IPS-NIHi11 (cell line): Measurements from ENCODE around the gene MRPS12.
"Not testable (repeated sequence)": the region's sequence is repeated elsewhere in the genome, so short reads cannot be mapped to it uniquely, and the experiment has no call there.

ENCODE experiments used
- DNase-seq: peaks from one replicate; pipeline ENCODE4 v3.0.0; 2012; ENCODE audit warnings: mixed read lengths, low spot score

Gene MRPS12

GRCh38 chr19:38939957-38940356 is 9.2 kb downstream of the MRPS12 start:
- no peak for DNase-seq

- not testable (repeated sequence) for DNase-seq
Observed at GRCh38 chr19:38941466-38941865, 10.7 kb downstream of the MRPS12 start.

GRCh38 chr19:38941979-38942378 is 11.2 kb downstream of the MRPS12 start:
- no peak for DNase-seq

- DNase-seq: no peak
Observed at GRCh38 chr19:38942471-38943181, 11.9 kb downstream of the MRPS12 start.

- peak; percentile 40 for DNase-seq
Observed at GRCh38 chr19:38944981-38945506, 14.3 kb downstream of the MRPS12 start.

GRCh38 chr19:38945562-38946228 is 15.0 kb downstream of the MRPS12 start:
- DNase-seq: no peak

- DNase-seq: no peak
Observed at GRCh38 chr19:38946229-38947010, 15.7 kb downstream of the MRPS12 start.

- peak; percentile 98 for DNase-seq
Observed at GRCh38 chr19:38949580-38950367, 19.0 kb downstream of the MRPS12 start.

- DNase-seq: no peak
Observed at GRCh38 chr19:38951187-38951586, 20.4 kb downstream of the MRPS12 start.

- DNase-seq: peak; percentile 53
Observed at GRCh38 chr19:38952395-38953165, 21.8 kb downstream of the MRPS12 start.

- DNase-seq: no peak
Observed at GRCh38 chr19:38953677-38954076, 22.9 kb downstream of the MRPS12 start.

- no peak for DNase-seq
Observed at GRCh38 chr19:38956264-38956663, 25.5 kb downstream of the MRPS12 start.

- DNase-seq: no peak
Observed at GRCh38 chr19:38958301-38958700, 27.6 kb downstream of the MRPS12 start.

- no peak for DNase-seq
Observed at GRCh38 chr19:38959618-38960017, 28.9 kb downstream of the MRPS12 start.

- no peak for DNase-seq
Observed at GRCh38 chr19:38964738-38965137, 34.0 kb downstream of the MRPS12 start.

- DNase-seq: not testable (repeated sequence)
Observed at GRCh38 chr19:38966149-38966548, 35.4 kb downstream of the MRPS12 start.

- no peak for DNase-seq
Observed at GRCh38 chr19:38970664-38971532, 40.2 kb downstream of the MRPS12 start.

- DNase-seq: no peak
Observed at GRCh38 chr19:38971672-38972071, 40.9 kb downstream of the MRPS12 start.

- no peak for DNase-seq
Observed at GRCh38 chr19:38974624-38975213, 44.0 kb downstream of the MRPS12 start.
